Measurements from ENCODE around the gene SENP6. TPM values are rescaled to one million over a fixed set of nuclear protein-coding genes. Genes with fewer than 3 reads are reported as not detected.

SENP6 gene
- total RNA-seq, 2 experiments from 2014 or later = 58.6 to 59.2 TPM

GRCh38 chr6:75747152-75747992, 145.7 kb downstream of the SENP6 start:
- no peak overlapping the region for H3K27ac Mint-ChIP-seq
- H3K4me3 Mint-ChIP-seq = no peak overlapping the region
- no peaks in the 10 kb centered on the region for H3K9me3 Mint-ChIP-seq
- peaks cover 28% of the 10 kb centered on the region for H3K27me3 Mint-ChIP-seq
- peaks cover 12% of the 10 kb centered on the region for H3K4me1 Mint-ChIP-seq
- H3K36me3 Mint-ChIP-seq (ENCODE audit: low read depth) = no peaks in the 10 kb centered on the region
- no peak for DNase-seq
- CTCF ChIA-PET = no interaction called here
- POLR2A ChIA-PET = no interaction called here

GRCh38 chr6:75748003-75748742, 146.5 kb downstream of the SENP6 start:
- POLR2A ChIA-PET = no interaction called here
- Mint-ChIP-seq H3K36me3 (ENCODE audit: low read depth) (no peaks in the 10 kb centered on the region), H3K4me3 (peak overlapping the region; percentile 76), H3K27ac (no peak overlapping the region), H3K9me3 (no peaks in the 10 kb centered on the region), H3K4me1 (peaks cover 12% of the 10 kb centered on the region), H3K27me3 (peaks cover 28% of the 10 kb centered on the region)
- CTCF ChIA-PET = no interaction called here
- DNase-seq = no peak

GRCh38 chr6:75748743-75749538, 147.3 kb downstream of the SENP6 start, which contains the start of gene MYO6:
Gene MYO6 (plus strand): TSS chr6:75749239. CDS start chr6:75817548, 68,309 bp downstream.
- Mint-ChIP-seq H3K4me1 (peaks cover 14% of the 10 kb centered on the region), H3K27me3 (peaks cover 28% of the 10 kb centered on the region), H3K4me3 (peak within 1 kb of the TSS; percentile 80), H3K27ac (no peak within 1 kb of the TSS), H3K36me3 (ENCODE audit: low read depth) (no peaks in the 10 kb centered on the region), H3K9me3 (no peaks in the 10 kb centered on the region)
- DNase-seq = peak; percentile 55
- POLR2A ChIA-PET = interaction anchor here (1.0 kb wide), 1 partner anchor 146 kb away, joined by 3 read pairs; no protein-coding TSS in a partner anchor
- CTCF ChIA-PET = no interaction called here

GRCh38 chr6:75751443-75751842, 149.8 kb downstream of the SENP6 start:
- CTCF ChIA-PET = no interaction called here
- peaks cover 15% of the 10 kb centered on the region for H3K4me1 Mint-ChIP-seq
- no peak overlapping the region for H3K4me3 Mint-ChIP-seq
- H3K9me3 Mint-ChIP-seq = no peaks in the 10 kb centered on the region
- H3K36me3 Mint-ChIP-seq (ENCODE audit: low read depth) = no peaks in the 10 kb centered on the region
- no peak for DNase-seq
- POLR2A ChIA-PET = no interaction called here
- no peak overlapping the region for H3K27ac Mint-ChIP-seq
- H3K27me3 Mint-ChIP-seq = peaks cover 19% of the 10 kb centered on the region

GRCh38 chr6:75752365-75752764, 150.7 kb downstream of the SENP6 start:
- Mint-ChIP-seq H3K27ac (no peak overlapping the region), H3K36me3 (ENCODE audit: low read depth) (no peaks in the 10 kb centered on the region), H3K27me3 (peaks cover 16% of the 10 kb centered on the region), H3K4me1 (peaks cover 15% of the 10 kb centered on the region), H3K9me3 (no peaks in the 10 kb centered on the region), H3K4me3 (no peak overlapping the region)
- DNase-seq = no peak
- ChIA-PET POLR2A (no interaction called here), CTCF (no interaction called here)

GRCh38 chr6:75755704-75756103, 154.0 kb downstream of the SENP6 start:
- Mint-ChIP-seq H3K9me3 (no peaks in the 10 kb centered on the region), H3K27ac (no peak overlapping the region), H3K4me3 (no peak overlapping the region), H3K36me3 (ENCODE audit: low read depth) (no peaks in the 10 kb centered on the region), H3K4me1 (peaks cover 5% of the 10 kb centered on the region), H3K27me3 (peaks cover 5% of the 10 kb centered on the region)
- DNase-seq = no peak
- POLR2A ChIA-PET = no interaction called here
- CTCF ChIA-PET = no interaction called here

GRCh38 chr6:75757295-75757694, 155.6 kb downstream of the SENP6 start:
- CTCF ChIA-PET = interaction anchor here (1.1 kb wide), 1 partner anchor 137 kb away, joined by 5 read pairs; no protein-coding TSS in a partner anchor
- POLR2A ChIA-PET = no interaction called here

GRCh38 chr6:75758061-75758460, 156.4 kb downstream of the SENP6 start:
- Mint-ChIP-seq H3K9me3 (no peaks in the 10 kb centered on the region), H3K4me3 (no peak overlapping the region), H3K4me1 (peaks cover 3% of the 10 kb centered on the region), H3K27me3 (peaks cover 4% of the 10 kb centered on the region), H3K36me3 (ENCODE audit: low read depth) (no peaks in the 10 kb centered on the region), H3K27ac (no peak overlapping the region)
- CTCF ChIA-PET = interaction anchor here (1.1 kb wide), 1 partner anchor 136 kb away, joined by 5 read pairs; no protein-coding TSS in a partner anchor
- POLR2A ChIA-PET = no interaction called here
- no peak for DNase-seq

More at GRCh38 chr6:75757295-75757694, 155.6 kb downstream of the SENP6 start:
- Mint-ChIP-seq H3K27ac (no peak overlapping the region), H3K9me3 (no peaks in the 10 kb centered on the region), H3K4me1 (peaks cover 3% of the 10 kb centered on the region), H3K4me3 (no peak overlapping the region), H3K27me3 (peaks cover 4% of the 10 kb centered on the region), H3K36me3 (ENCODE audit: low read depth) (no peaks in the 10 kb centered on the region)
- no peak for DNase-seq

GRCh38 chr6:75759207-75759606, 157.5 kb downstream of the SENP6 start:
- Mint-ChIP-seq H3K4me1 (no peaks in the 10 kb centered on the region), H3K27me3 (peaks cover 4% of the 10 kb centered on the region), H3K9me3 (no peaks in the 10 kb centered on the region), H3K36me3 (ENCODE audit: low read depth) (no peaks in the 10 kb centered on the region), H3K27ac (no peak overlapping the region), H3K4me3 (no peak overlapping the region)
- no peak for DNase-seq
- ChIA-PET POLR2A (no interaction called here), CTCF (no interaction called here)

- Mint-ChIP-seq H3K4me1 (no peaks in the 10 kb centered on the region), H3K4me3 (no peak overlapping the region), H3K27me3 (peaks cover 4% of the 10 kb centered on the region), H3K9me3 (no peaks in the 10 kb centered on the region), H3K27ac (no peak overlapping the region), H3K36me3 (ENCODE audit: low read depth) (no peaks in the 10 kb centered on the region)
- POLR2A ChIA-PET = no interaction called here
- CTCF ChIA-PET = no interaction called here
- no peak for DNase-seq
Observed at GRCh38 chr6:75760320-75760719, 158.6 kb downstream of the SENP6 start.

GRCh38 chr6:75761489-75761888, 159.8 kb downstream of the SENP6 start:
- no peaks in the 10 kb centered on the region for H3K9me3 Mint-ChIP-seq
- no peak for DNase-seq
- CTCF ChIA-PET = no interaction called here
- no peaks in the 10 kb centered on the region for H3K4me1 Mint-ChIP-seq
- no peaks in the 10 kb centered on the region for H3K36me3 Mint-ChIP-seq (ENCODE audit: low read depth)
- no peak overlapping the region for H3K27ac Mint-ChIP-seq
- peaks cover 4% of the 10 kb centered on the region for H3K27me3 Mint-ChIP-seq
- H3K4me3 Mint-ChIP-seq = no peak overlapping the region
- POLR2A ChIA-PET = no interaction called here

- Mint-ChIP-seq H3K9me3 (no peaks in the 10 kb centered on the region), H3K36me3 (ENCODE audit: low read depth) (no peaks in the 10 kb centered on the region), H3K27me3 (peaks cover 4% of the 10 kb centered on the region), H3K4me3 (no peak overlapping the region), H3K4me1 (no peaks in the 10 kb centered on the region), H3K27ac (no peak overlapping the region)
- POLR2A ChIA-PET = no interaction called here
- CTCF ChIA-PET = no interaction called here
- no peak for DNase-seq
Observed at GRCh38 chr6:75762063-75762462, 160.4 kb downstream of the SENP6 start.

- ChIA-PET POLR2A (interaction anchor here (0.5 kb wide), 1 partner anchor 270 kb away, joined by 3 read pairs; no protein-coding TSS in a partner anchor), CTCF (no interaction called here)
Observed at GRCh38 chr6:75766387-75766786, 164.7 kb downstream of the SENP6 start.

More at GRCh38 chr6:75766387-75766786, 164.7 kb downstream of the SENP6 start:
- no peaks in the 10 kb centered on the region for H3K4me1 Mint-ChIP-seq
- H3K4me3 Mint-ChIP-seq = no peak overlapping the region
- H3K9me3 Mint-ChIP-seq = no peaks in the 10 kb centered on the region
- no peak for DNase-seq
- no peaks in the 10 kb centered on the region for H3K27me3 Mint-ChIP-seq
- H3K36me3 Mint-ChIP-seq (ENCODE audit: low read depth) = no peaks in the 10 kb centered on the region
- no peak overlapping the region for H3K27ac Mint-ChIP-seq
